ENCODE results near the gene NRXN3. TPM values are rescaled to one million over a fixed set of nuclear protein-coding genes. Genes with fewer than 3 reads are reported as not detected.
"Not testable (repeated sequence)": the region's sequence is repeated elsewhere in the genome, so short reads cannot be mapped to it uniquely, and the experiment has no call there.

NRXN3 gene
- total and polyA plus RNA-seq, 11 donors: 0.19 to 2.2 (median 1.1) TPM

GRCh38 chr14:78486621-78487020, 316.4 kb downstream of the NRXN3 start:
- TF ChIP-seq POLR2A (IDR thresholded peaks at IDR 0.05) (no peak), CTCF (IDR thresholded peaks at IDR 0.05) (no peak)

GRCh38 chr14:78487573-78487972, 317.4 kb downstream of the NRXN3 start:
- intact Hi-C loops (cut with DNase I): not testable (repeated sequence)
- 41 to 65% (median 44%) methylated on average over 2 of the region's 2 CpGs for WGBS, 4 donors

More at GRCh38 chr14:78486621-78487020, 316.4 kb downstream of the NRXN3 start:
- no peak overlapping the region for H3K27ac ChIP-seq
- intact Hi-C loops (cut with DNase I): no loop called here
- H3K27me3 ChIP-seq: no peaks in the 10 kb centered on the region
- H3K36me3 ChIP-seq: no peaks in the 10 kb centered on the region
- H3K4me3 ChIP-seq: no peak overlapping the region
- no peaks in the 10 kb centered on the region for H3K9me3 ChIP-seq
- ATAC-seq (no peak), DNase-seq (no peak)
- WGBS, 4 donors: 63 to 86% (median 67%) methylated on average over 1 of the region's 1 CpG
- no peaks in the 10 kb centered on the region for H3K4me1 ChIP-seq

GRCh38 chr14:78488938-78489337, 318.8 kb downstream of the NRXN3 start:
- intact Hi-C loops (cut with DNase I): no loop called here
- no peak for DNase-seq
- 67 to 77% (median 74%) methylated on average over 4 of the region's 4 CpGs for WGBS, 4 donors
- H3K4me1 ChIP-seq: no peaks in the 10 kb centered on the region
- H3K27me3 ChIP-seq: no peaks in the 10 kb centered on the region
- H3K27ac ChIP-seq: no peak overlapping the region
- no peak for ATAC-seq
- no peak for TF ChIP-seq POLR2A (IDR thresholded peaks at IDR 0.05)
- TF ChIP-seq CTCF (IDR thresholded peaks at IDR 0.05): no peak
- H3K36me3 ChIP-seq: no peaks in the 10 kb centered on the region
- no peak overlapping the region for H3K4me3 ChIP-seq
- H3K9me3 ChIP-seq: no peaks in the 10 kb centered on the region

More at GRCh38 chr14:78487573-78487972, 317.4 kb downstream of the NRXN3 start:
- not testable (repeated sequence) for H3K4me1 ChIP-seq, H3K4me3 ChIP-seq, H3K27me3 ChIP-seq, DNase-seq, H3K36me3 ChIP-seq, H3K27ac ChIP-seq, H3K9me3 ChIP-seq, ATAC-seq

GRCh38 chr14:78491048-78491447, 320.9 kb downstream of the NRXN3 start:
- Histone ChIP-seq H3K36me3 (no peaks in the 10 kb centered on the region), H3K27me3 (peaks cover 0 to 5% (median 0%) of the 10 kb centered on the region in 9 donors), H3K9me3 (no peaks in the 10 kb centered on the region), H3K4me3 (no peak overlapping the region), H3K27ac (no peak overlapping the region), H3K4me1 (no peaks in the 10 kb centered on the region)
- WGBS, 4 donors: 74 to 86% (median 79%) methylated on average over 7 of the region's 7 CpGs
- no peak for ATAC-seq
- intact Hi-C loops (cut with DNase I): no loop called here
- TF ChIP-seq POLR2A (IDR thresholded peaks at IDR 0.05): no peak
- TF ChIP-seq CTCF (IDR thresholded peaks at IDR 0.05): no peak
- DNase-seq: no peak

- ATAC-seq (no peak), DNase-seq (no peak)
- 81 to 90% (median 83%) methylated on average over 2 of the region's 2 CpGs for WGBS, 4 donors
- peaks cover 0 to 5% (median 0%) of the 10 kb centered on the region in 9 donors for H3K27me3 ChIP-seq
- no peaks in the 10 kb centered on the region for H3K36me3 ChIP-seq
- no peak overlapping the region for H3K4me3 ChIP-seq
- no peak overlapping the region for H3K27ac ChIP-seq
- TF ChIP-seq CTCF (IDR thresholded peaks at IDR 0.05) (no peak), POLR2A (IDR thresholded peaks at IDR 0.05) (no peak)
- no peaks in the 10 kb centered on the region for H3K4me1 ChIP-seq
- intact Hi-C loops (cut with DNase I): no loop called here
- H3K9me3 ChIP-seq: peaks cover 0 to 11% (median 0%) of the 10 kb centered on the region in 12 donors
Measured at GRCh38 chr14:78498062-78498595, 328.0 kb downstream of the NRXN3 start.

Data from heart left ventricle (tissue), 16 donors.